ENCODE data around the gene CACNA2D2. TPM values are rescaled to one million over a fixed set of nuclear protein-coding genes. Genes with fewer than 3 reads are reported as not detected.

Gene CACNA2D2
- total RNA-seq, 1 experiment from 2014 or later, result 27.7 TPM

- no peak overlapping the region for H4K91ac ChIP-seq (ENCODE audit: insufficient read length, low read depth, low read length)
- no peak overlapping the region for H4K8ac ChIP-seq (replicated peaks; ENCODE audit: insufficient read length, low read depth, low read length)
- H3K23me2 ChIP-seq (ENCODE audit: insufficient read length, low read depth, low read length, poor library complexity, severe bottlenecking), result peaks cover 15% of the 10 kb centered on the region
- Mint-ChIP-seq H3K9me3 (no peaks in the 10 kb centered on the region), H3K4me3 (peak overlapping the region; percentile 85 to 90), H3K36me3 (ENCODE audit: insufficient read depth in 1 of 3, low read depth in 3 of 3) (peaks cover 32 to 53% (median 42%) of the 10 kb centered on the region in 3 experiments), H3K27ac (peak overlapping the region in 1 of 3 experiments; percentile 95; a peak in 3 of 7 replicates), H3K4me1 (peaks cover 23 to 46% of the 10 kb centered on the region in 2 experiments), H3K27me3 (ENCODE audit: low read depth) (no peaks in the 10 kb centered on the region)
- H4K20me1 ChIP-seq (ENCODE audit: control insufficient read depth, insufficient read depth, insufficient read length), result no peaks in the 10 kb centered on the region
- H3K27me3 ChIP-seq (ENCODE audit: insufficient read depth, low read length), result no peaks in the 10 kb centered on the region
- H3K79me1 ChIP-seq (ENCODE audit: insufficient read depth, low read depth, low read length, poor library complexity, severe bottlenecking), result no peaks in the 10 kb centered on the region
- no peak overlapping the region for H2AFZ ChIP-seq (ENCODE audit: low read length)
- no peak overlapping the region for H3K56ac ChIP-seq (ENCODE audit: insufficient read length, low read depth, low read length)
- H2BK5ac ChIP-seq (ENCODE audit: insufficient read length, low read length), result no peak overlapping the region
- no peak overlapping the region for H2BK15ac ChIP-seq (ENCODE audit: low read depth, low read length)
- H3K14ac ChIP-seq (ENCODE audit: insufficient read depth, low read length), result peak overlapping the region; percentile 36; the same call in 1 of the 2 replicates
- no peak overlapping the region for H3T11ph ChIP-seq (ENCODE audit: low read length)
- peak overlapping the region; percentile 41 for H3K18ac ChIP-seq (ENCODE audit: insufficient read length, low read depth, low read length)
- no peak overlapping the region for H2BK120ac ChIP-seq (ENCODE audit: low read depth, low read length, poor library complexity, severe bottlenecking)
- H3K79me2 ChIP-seq (ENCODE audit: insufficient read depth, low read length), result peaks cover 5% of the 10 kb centered on the region; the same call in 1 of the 2 replicates
- peaks cover 6% of the 10 kb centered on the region; the same call in 1 of the 2 replicates for H3K4me1 ChIP-seq (ENCODE audit: insufficient read depth, low read length)
- no peak overlapping the region for H2BK20ac ChIP-seq (ENCODE audit: low read depth, low read length, poor library complexity, severe bottlenecking)
- H2BK12ac ChIP-seq (ENCODE audit: insufficient read length, low read depth, low read length), result no peak overlapping the region
- H3K23ac ChIP-seq (ENCODE audit: insufficient read length, low read depth, low read length), result no peak overlapping the region
- no peak overlapping the region for H3K4ac ChIP-seq (ENCODE audit: low read depth, low read length)
- H3K4me2 ChIP-seq (ENCODE audit: insufficient read depth, insufficient read length, low read length), result peak overlapping the region; percentile 37
- DNase-seq, result no peak
- no peak overlapping the region for H3K27ac ChIP-seq (ENCODE audit: insufficient read length, low read depth, low read length)
- H3K9ac ChIP-seq (ENCODE audit: extremely low read depth, insufficient read length, low read length), result peak overlapping the region; percentile 21
- WGBS (ENCODE audit: extremely low coverage, insufficient read length, low lambda C conversion rate), result no CpG with 5 or more reads among the region's 14 CpGs
- H3K9me3 ChIP-seq (ENCODE audit: control insufficient read depth, low read depth, low read length), result no peaks in the 10 kb centered on the region
- TF ChIP-seq, protein P1, sequence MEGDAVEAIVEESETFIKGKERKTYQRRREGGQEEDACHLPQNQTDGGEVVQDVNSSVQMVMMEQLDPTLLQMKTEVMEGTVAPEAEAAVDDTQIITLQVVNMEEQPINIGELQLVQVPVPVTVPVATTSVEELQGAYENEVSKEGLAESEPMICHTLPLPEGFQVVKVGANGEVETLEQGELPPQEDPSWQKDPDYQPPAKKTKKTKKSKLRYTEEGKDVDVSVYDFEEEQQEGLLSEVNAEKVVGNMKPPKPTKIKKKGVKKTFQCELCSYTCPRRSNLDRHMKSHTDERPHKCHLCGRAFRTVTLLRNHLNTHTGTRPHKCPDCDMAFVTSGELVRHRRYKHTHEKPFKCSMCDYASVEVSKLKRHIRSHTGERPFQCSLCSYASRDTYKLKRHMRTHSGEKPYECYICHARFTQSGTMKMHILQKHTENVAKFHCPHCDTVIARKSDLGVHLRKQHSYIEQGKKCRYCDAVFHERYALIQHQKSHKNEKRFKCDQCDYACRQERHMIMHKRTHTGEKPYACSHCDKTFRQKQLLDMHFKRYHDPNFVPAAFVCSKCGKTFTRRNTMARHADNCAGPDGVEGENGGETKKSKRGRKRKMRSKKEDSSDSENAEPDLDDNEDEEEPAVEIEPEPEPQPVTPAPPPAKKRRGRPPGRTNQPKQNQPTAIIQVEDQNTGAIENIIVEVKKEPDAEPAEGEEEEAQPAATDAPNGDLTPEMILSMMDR (conservative IDR thresholded peaks at IDR 0.05), result no peak; the same call in 2 of the 3 replicates
- no peak overlapping the region for H4K5ac ChIP-seq (ENCODE audit: insufficient read length, low read depth, low read length)
- no peak overlapping the region for H2AK5ac ChIP-seq (ENCODE audit: insufficient read length, low read length)
These were observed 181.4 kb downstream of the CACNA2D2 start for GRCh38 chr3:50322115-50322385.
